ENCODE data around the gene CDCA3.

DNA sequence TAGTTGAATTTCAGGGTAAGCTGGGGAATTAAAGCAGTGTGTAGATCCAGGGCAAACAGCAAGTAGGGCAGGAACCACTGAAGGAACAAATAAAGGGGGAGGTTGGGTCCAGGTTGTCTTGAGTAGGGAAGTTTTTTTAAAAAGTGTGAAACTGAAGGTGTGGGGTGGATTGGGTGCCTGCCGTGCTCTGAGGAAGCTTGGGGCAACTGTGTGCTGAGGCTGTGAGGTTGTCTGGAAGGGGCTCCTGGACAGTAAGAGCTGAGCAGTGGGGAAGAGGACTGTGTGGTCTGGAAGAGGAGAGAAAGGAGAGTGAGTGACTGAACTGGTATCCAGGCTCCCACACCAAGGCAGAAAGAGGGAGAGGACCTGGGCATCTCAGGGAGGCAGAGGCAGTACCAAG lies 40.3 kb downstream of the CDCA3 start:
- no peak for TF ChIP-seq EZH2phosphoT487 (IDR thresholded peaks at IDR 0.05; ENCODE audit: low read length)
- TF ChIP-seq, protein P1, sequence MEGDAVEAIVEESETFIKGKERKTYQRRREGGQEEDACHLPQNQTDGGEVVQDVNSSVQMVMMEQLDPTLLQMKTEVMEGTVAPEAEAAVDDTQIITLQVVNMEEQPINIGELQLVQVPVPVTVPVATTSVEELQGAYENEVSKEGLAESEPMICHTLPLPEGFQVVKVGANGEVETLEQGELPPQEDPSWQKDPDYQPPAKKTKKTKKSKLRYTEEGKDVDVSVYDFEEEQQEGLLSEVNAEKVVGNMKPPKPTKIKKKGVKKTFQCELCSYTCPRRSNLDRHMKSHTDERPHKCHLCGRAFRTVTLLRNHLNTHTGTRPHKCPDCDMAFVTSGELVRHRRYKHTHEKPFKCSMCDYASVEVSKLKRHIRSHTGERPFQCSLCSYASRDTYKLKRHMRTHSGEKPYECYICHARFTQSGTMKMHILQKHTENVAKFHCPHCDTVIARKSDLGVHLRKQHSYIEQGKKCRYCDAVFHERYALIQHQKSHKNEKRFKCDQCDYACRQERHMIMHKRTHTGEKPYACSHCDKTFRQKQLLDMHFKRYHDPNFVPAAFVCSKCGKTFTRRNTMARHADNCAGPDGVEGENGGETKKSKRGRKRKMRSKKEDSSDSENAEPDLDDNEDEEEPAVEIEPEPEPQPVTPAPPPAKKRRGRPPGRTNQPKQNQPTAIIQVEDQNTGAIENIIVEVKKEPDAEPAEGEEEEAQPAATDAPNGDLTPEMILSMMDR (IDR thresholded peaks at IDR 0.05; ENCODE audit: low read length), result no peak

Measured in MM.1S (cell line).